PFSK-1 (cell line): ENCODE data around the gene OR6S1.

Experiments used
- FOXP2 ChIP-seq: optimal IDR thresholded peaks from 2 replicates; pipeline ENCODE3; 2011; ENCODE audit warnings: borderline replicate concordance, control low read depth, inconsistent platforms; ENCODE audit not compliant: insufficient read depth; ENCODE audit errors: extremely low read length, extremely low read depth
- POLR2AphosphoS5 ChIP-seq: IDR thresholded peaks from 2 replicates; pipeline ENCODE4 v1.6.1; 2012; ENCODE audit warnings: low read depth, mild to moderate bottlenecking, control low read depth, low read length, moderate library complexity
- REST ChIP-seq, 2 experiments: IDR thresholded peaks; 2 replicates each; pipeline versions ENCODE4 v1.6.1 to v1.8.0; 2011 to 2012; ENCODE audit warnings: low read depth in 2 of 2, low read length in 2 of 2, control low read depth in 1 of 2, inconsistent platforms in 1 of 2, mild to moderate bottlenecking in 1 of 2, moderate library complexity in 1 of 2; ENCODE audit not compliant: insufficient read depth in 1 of 2
- SIN3A ChIP-seq: IDR thresholded peaks from 2 replicates; pipeline ENCODE4 v1.6.1; 2012; ENCODE audit warnings: mild to moderate bottlenecking, low read length, moderate library complexity, borderline replicate concordance; ENCODE audit not compliant: insufficient read depth
- TAF1 ChIP-seq: IDR thresholded peaks from 2 replicates; pipeline ENCODE4 v1.6.1; 2012; ENCODE audit warnings: low read length, control low read depth, borderline replicate concordance; ENCODE audit not compliant: insufficient read depth

Gene OR6S1

GRCh38 chr14:20606902-20607242 is 34.6 kb downstream of the OR6S1 start:
- TF ChIP-seq POLR2AphosphoS5 (no peak), REST (IDR thresholded peaks at IDR 0.05; ENCODE audit: insufficient read depth in 1 of 2, low read depth in 2 of 2, low read length in 2 of 2) (no peak), FOXP2 (no peak), TAF1 (no peak), SIN3A (no peak)

GRCh38 chr14:20606190-20606901 is 35.1 kb downstream of the OR6S1 start:
- TF ChIP-seq TAF1 (no peak), SIN3A (no peak), POLR2AphosphoS5 (no peak), FOXP2 (no peak), REST (IDR thresholded peaks at IDR 0.05; ENCODE audit: insufficient read depth in 1 of 2, low read depth in 2 of 2, low read length in 2 of 2) (no peak)

- no peak for TF ChIP-seq SIN3A
- TF ChIP-seq FOXP2, result no peak
- no peak for TF ChIP-seq REST (IDR thresholded peaks at IDR 0.05; ENCODE audit: insufficient read depth in 1 of 2, low read depth in 2 of 2, low read length in 2 of 2)
- TF ChIP-seq POLR2AphosphoS5, result no peak
- no peak for TF ChIP-seq TAF1
Measured at GRCh38 chr14:20603813-20604690, 37.4 kb downstream of the OR6S1 start.

GRCh38 chr14:20602583-20602982 is 38.9 kb downstream of the OR6S1 start:
- no peak for TF ChIP-seq REST (IDR thresholded peaks at IDR 0.05; ENCODE audit: insufficient read depth in 1 of 2, low read depth in 2 of 2, low read length in 2 of 2)
- no peak for TF ChIP-seq FOXP2
- TF ChIP-seq TAF1, result no peak
- no peak for TF ChIP-seq POLR2AphosphoS5
- no peak for TF ChIP-seq SIN3A
